ENCODE results near the gene CCR3.

Gene CCR3

GRCh38 chr3:46264002-46264401 lies 21.7 kb downstream of the CCR3 start:
- in situ Hi-C loops (cut with MboI; ENCODE audit: low pct_unique_long_range_greater_than_20kb, low sequenced_read_pairs, unreplicated experiment), result no loop called here
- DNase-seq (ENCODE audit: low spot score), result no peak

GRCh38 chr3:46266598-46266997 lies 24.3 kb downstream of the CCR3 start:
- DNase-seq (ENCODE audit: low spot score), result no peak
- in situ Hi-C loops (cut with MboI; ENCODE audit: low pct_unique_long_range_greater_than_20kb, low sequenced_read_pairs, unreplicated experiment), result no loop called here
- no peak for TF ChIP-seq CTCF (IDR thresholded peaks at IDR 0.05; ENCODE audit: extremely low read depth, insufficient read depth, missing control alignments)

More at GRCh38 chr3:46264002-46264401, 21.7 kb downstream of the CCR3 start:
- TF ChIP-seq CTCF (IDR thresholded peaks at IDR 0.05; ENCODE audit: extremely low read depth, insufficient read depth, missing control alignments), result no peak

- TF ChIP-seq CTCF (IDR thresholded peaks at IDR 0.05; ENCODE audit: extremely low read depth, insufficient read depth, missing control alignments), result no peak
- in situ Hi-C loops (cut with MboI; ENCODE audit: low pct_unique_long_range_greater_than_20kb, low sequenced_read_pairs, unreplicated experiment), result no loop called here
- no peak for DNase-seq (ENCODE audit: low spot score)
Observed at GRCh38 chr3:46269556-46269955, 27.3 kb downstream of the CCR3 start.

- in situ Hi-C loops (cut with MboI; ENCODE audit: low pct_unique_long_range_greater_than_20kb, low sequenced_read_pairs, unreplicated experiment), result no loop called here
- no peak for DNase-seq (ENCODE audit: low spot score)
- TF ChIP-seq CTCF (IDR thresholded peaks at IDR 0.05; ENCODE audit: extremely low read depth, insufficient read depth, missing control alignments), result no peak
Observed at GRCh38 chr3:46270474-46270873, 28.2 kb downstream of the CCR3 start.

- no peak for TF ChIP-seq CTCF (IDR thresholded peaks at IDR 0.05; ENCODE audit: extremely low read depth, insufficient read depth, missing control alignments)
- no peak for DNase-seq (ENCODE audit: low spot score)
- in situ Hi-C loops (cut with MboI; ENCODE audit: low pct_unique_long_range_greater_than_20kb, low sequenced_read_pairs, unreplicated experiment), result no loop called here
Observed at GRCh38 chr3:46271209-46271745, 29.0 kb downstream of the CCR3 start.

- DNase-seq (ENCODE audit: low spot score), result no peak
- in situ Hi-C loops (cut with MboI; ENCODE audit: low pct_unique_long_range_greater_than_20kb, low sequenced_read_pairs, unreplicated experiment), result no loop called here
- no peak for TF ChIP-seq CTCF (IDR thresholded peaks at IDR 0.05; ENCODE audit: extremely low read depth, insufficient read depth, missing control alignments)
Observed at GRCh38 chr3:46272028-46272451, 29.8 kb downstream of the CCR3 start.

Data from GM13977 (cell line).